Measurements from ENCODE around the gene ZSCAN5C.
"Not testable (repeated sequence)": the region's sequence is repeated elsewhere in the genome, so short reads cannot be mapped to it uniquely, and the experiment has no call there.

The ZSCAN5C gene

GRCh38 chr19:56201973-56202372 is at the start of gene ZSCAN5C:
Gene ZSCAN5C (plus strand): TSS chr19:56202273. CDS start chr19:56205914, 3,641 bp downstream.
- no peak for DNase-seq (ENCODE audit: low read depth in 2 of 3, low spot score in 2 of 3)

GRCh38 chr19:56152644-56153043 is 49.4 kb upstream of the ZSCAN5C start:
- no peak for DNase-seq (ENCODE audit: low read depth in 2 of 3, low spot score in 2 of 3)

GRCh38 chr19:56153507-56153906 is 48.6 kb upstream of the ZSCAN5C start:
- no peak for DNase-seq (ENCODE audit: low read depth in 2 of 3, low spot score in 2 of 3)

DNA sequence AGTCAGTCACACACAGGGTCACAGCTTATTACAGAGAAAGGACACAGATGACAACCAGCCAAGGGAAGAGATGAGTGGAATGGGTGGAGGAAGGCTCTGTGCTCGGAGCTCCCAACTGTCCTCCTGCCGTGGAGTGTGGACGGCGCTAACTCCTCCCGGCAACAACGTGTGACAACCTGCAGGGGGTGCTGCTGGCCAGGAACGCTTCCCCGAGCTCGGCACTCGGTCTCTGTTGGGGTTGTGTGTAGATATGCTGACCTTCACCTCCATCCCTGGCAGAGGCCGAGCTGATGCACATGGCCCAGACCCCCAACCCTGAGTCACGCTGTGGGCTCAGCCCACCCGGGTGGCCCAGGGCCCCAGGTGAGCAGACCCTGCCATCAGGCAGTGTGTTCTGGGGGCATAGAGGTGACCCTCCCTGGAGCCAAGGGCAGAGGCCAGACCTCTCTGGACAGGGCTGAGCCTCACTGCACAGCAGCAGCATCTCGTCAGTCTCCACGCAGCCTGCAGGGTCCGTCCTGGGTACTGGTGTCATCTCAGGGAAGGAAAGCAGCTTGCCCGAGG is 46.9 kb upstream of the ZSCAN5C start:
- no peak for DNase-seq (ENCODE audit: low read depth in 2 of 3, low spot score in 2 of 3)

GRCh38 chr19:56156768-56157167 is 45.3 kb upstream of the ZSCAN5C start:
- DNase-seq (ENCODE audit: low read depth in 2 of 3, low spot score in 2 of 3) = no peak

DNA sequence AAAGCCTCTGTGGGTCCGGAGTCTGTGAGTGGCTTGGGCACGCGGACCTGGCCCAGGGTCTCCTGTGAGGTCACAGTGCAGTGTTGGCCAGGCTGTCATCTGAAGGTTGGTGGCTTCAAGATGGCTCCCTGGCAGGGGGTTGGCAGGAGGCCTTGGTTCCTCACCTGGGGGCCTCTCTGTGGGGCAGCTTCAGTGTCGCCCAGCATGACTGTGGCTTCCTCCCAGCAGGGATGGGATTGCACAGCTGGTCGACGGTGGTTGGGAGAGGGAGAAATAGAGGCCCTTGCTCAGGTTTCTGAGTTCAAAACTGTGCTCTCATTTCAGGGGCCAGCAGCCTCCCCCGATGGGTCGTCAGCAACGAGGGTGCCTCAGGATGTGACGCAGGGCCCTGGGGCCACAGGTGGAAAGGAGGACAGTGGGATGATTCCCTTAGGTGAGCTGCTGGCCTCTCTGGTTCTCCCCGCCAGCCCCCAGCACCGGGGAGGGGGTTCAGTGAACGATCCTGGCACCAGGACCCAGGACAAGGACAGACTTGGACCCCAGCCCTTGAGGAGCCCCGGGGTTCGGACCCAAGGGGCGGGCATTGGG is 43.8 kb upstream of the ZSCAN5C start:
- DNase-seq (ENCODE audit: low read depth in 2 of 3, low spot score in 2 of 3) = no peak

- no peak for DNase-seq (ENCODE audit: low read depth in 2 of 3, low spot score in 2 of 3)
These were observed 43.0 kb upstream of the ZSCAN5C start for GRCh38 chr19:56159009-56159559.

- DNase-seq (ENCODE audit: low read depth in 2 of 3, low spot score in 2 of 3) = no peak
These were observed 42.3 kb upstream of the ZSCAN5C start for GRCh38 chr19:56159622-56160271.

- DNase-seq (ENCODE audit: low read depth in 2 of 3, low spot score in 2 of 3) = no peak
These were observed 40.5 kb upstream of the ZSCAN5C start for GRCh38 chr19:56161534-56161933.

GRCh38 chr19:56162258-56162657 is 39.8 kb upstream of the ZSCAN5C start:
- DNase-seq (ENCODE audit: low read depth in 2 of 3, low spot score in 2 of 3) = no peak

- DNase-seq (ENCODE audit: low read depth in 2 of 3, low spot score in 2 of 3) = no peak
These were observed 39.0 kb upstream of the ZSCAN5C start for GRCh38 chr19:56163097-56163496.

DNA sequence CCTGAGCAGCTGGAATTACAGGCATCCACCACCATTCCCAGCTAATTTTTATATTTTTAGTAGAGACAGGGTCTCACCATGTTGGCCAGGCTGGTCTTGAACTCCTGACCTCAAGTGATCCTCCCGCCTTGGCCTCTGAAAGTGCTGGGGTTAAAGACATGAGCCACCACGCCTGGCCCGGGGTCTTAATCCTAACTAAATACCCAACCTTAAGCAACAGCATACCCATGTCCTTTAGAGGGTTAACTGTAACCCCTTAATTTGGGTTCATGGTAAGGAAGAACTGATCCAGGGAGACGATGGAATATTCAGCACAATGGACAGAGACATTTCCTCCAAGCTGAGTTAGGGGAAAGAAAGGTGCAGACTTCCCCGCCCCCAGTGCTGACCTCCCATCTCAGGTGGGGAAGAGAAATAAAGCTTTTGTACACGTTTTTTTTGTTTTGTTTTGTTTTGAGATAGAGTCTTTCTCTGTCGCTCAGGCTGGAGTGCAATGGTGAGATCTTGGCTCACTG is 35.0 kb upstream of the ZSCAN5C start:
- DNase-seq (ENCODE audit: low read depth in 2 of 3, low spot score in 2 of 3) = no peak

DNA sequence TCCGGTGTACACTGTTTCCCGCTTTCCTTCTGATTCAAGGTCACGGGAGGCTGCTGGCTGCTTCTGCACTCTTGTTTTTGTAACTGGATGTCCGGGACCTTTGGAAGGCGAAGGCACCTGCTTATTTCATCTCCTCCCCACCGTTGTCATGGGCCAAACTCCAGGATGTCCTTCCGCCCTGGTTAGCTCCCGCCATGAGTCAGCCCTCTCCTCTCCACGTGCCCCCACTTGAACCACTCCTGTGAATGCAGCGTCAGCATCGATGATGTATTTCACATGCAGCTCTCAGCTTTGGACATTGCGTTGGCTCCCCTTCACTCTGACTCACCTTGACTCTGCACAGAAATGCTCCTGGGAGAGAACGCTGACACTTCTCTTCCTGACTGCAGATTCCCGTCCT is 31.8 kb upstream of the ZSCAN5C start:
- DNase-seq (ENCODE audit: low read depth in 2 of 3, low spot score in 2 of 3) = no peak

DNA sequence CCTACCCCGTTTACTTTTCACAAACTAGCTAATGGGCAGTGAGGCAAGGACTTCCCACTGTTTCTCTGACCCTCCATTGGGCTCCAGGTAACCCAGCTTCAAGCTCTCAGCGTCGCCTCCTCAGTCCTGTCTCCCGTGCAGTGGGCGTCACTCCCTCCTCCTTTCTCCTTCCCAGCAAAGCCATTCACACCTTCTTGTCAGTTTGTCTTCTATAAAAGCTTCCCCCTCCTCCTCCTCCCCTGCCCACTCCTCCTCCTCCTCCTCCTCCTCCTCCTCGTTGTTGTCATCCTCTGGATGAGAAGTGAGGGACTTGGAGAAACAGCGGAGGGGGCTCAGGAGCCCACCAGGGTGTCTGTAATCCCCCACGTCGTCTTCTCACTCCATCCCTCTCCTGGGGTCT is 28.0 kb upstream of the ZSCAN5C start:
- DNase-seq (ENCODE audit: low read depth in 2 of 3, low spot score in 2 of 3) = no peak

DNA sequence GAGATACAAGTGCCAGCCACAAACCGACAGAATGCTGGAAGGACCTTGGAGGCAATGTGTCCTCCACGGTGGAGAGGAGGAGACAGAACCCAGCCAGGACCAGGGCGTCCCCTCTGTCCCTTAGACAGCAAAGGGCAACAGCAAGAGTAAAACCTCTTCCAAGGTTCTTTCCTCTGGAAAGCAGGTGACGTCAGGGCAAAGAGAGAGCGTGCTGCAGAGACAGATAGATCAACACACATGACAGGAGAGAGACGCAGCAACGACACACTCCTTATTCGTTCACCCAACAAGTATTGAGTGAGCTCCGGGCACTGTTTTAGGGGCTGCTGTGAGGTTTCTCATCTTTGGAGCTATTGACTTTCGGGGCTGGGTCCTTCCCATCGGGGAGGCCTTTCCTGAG is 27.5 kb upstream of the ZSCAN5C start:
- DNase-seq (ENCODE audit: low read depth in 2 of 3, low spot score in 2 of 3) = no peak

DNA sequence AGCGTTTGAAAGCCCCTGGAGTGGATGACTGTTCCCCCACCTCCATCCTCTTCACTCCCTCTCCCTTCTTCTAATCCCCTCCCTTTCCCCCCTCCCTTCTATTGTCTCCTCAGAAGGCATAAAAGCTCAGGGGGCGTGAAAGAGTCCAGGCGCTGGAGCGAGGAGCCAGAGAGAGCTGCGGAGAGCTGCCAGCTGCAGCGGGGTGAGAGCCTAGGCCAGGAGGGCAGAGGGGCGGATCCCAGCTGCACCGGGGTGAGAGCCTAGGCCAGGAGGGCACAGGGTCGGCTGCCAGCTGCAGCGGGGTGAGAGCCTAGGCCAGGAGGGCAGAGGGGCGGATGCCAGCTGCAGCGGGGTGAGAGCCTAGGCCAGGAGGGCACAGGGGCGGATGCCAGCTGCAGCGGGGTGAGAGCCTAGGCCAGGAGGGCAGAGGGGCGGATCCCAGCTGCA is 26.2 kb upstream of the ZSCAN5C start, which contains the start of gene GALP:
TSS of gene GALP (plus strand) at position 148 of the 447 bp plus-strand sequence. CDS start 1,101 bp downstream, outside the sequence.
- not testable (repeated sequence) for DNase-seq (ENCODE audit: low read depth in 2 of 3, low spot score in 2 of 3)

DNA sequence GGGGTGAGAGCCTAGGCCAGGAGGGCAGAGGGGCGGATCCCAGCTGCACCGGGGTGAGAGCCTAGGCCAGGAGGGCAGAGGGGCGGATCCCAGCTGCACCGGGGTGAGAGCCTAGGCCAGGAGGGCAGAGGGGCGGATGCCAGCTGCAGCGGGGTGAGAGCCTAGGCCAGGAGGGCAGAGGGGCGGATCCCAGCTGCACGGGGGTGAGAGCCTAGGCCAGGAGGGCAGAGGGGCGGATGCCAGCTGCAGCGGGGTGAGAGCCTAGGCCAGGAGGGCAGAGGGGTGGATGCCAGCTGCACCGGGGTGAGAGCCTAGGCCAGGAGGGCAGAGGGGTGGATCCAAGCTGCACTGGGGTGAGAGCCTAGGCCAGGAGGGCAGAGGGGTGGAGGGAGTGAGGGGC is 25.8 kb upstream of the ZSCAN5C start:
- not testable (repeated sequence) for DNase-seq (ENCODE audit: low read depth in 2 of 3, low spot score in 2 of 3)

DNA sequence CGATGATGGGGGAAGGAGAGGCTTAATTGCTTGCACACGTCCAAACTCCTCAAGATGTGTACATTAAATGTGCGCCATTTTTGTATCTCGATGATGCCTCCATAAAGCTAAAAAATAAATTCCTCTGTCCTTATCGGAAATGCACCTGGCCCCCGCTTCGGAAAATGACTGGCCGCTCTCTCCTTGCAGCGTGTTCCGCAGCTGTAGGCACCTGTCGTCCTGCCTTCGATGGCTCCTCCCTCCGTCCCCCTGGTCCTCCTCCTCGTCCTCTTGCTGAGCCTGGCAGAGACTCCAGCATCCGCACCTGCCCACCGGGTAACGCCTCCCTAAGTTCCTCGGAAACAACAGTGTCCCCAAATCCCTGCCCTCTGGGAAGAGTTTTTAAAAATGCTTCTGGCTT is 25.2 kb upstream of the ZSCAN5C start:
- DNase-seq (ENCODE audit: low read depth in 2 of 3, low spot score in 2 of 3) = no peak

- no peak for DNase-seq (ENCODE audit: low read depth in 2 of 3, low spot score in 2 of 3)
These were observed 24.4 kb upstream of the ZSCAN5C start for GRCh38 chr19:56177564-56178243.

- no peak for DNase-seq (ENCODE audit: low read depth in 2 of 3, low spot score in 2 of 3)
These were observed 12.3 kb upstream of the ZSCAN5C start for GRCh38 chr19:56189785-56190184.

- DNase-seq (ENCODE audit: low read depth in 2 of 3, low spot score in 2 of 3) = no peak
These were observed 11.0 kb upstream of the ZSCAN5C start for GRCh38 chr19:56191115-56191514.
